ENCODE results near the gene RASSF1. TPM values are rescaled to one million over a fixed set of nuclear protein-coding genes. Genes with fewer than 3 reads are reported as not detected.

Gene RASSF1
- total and polyA plus RNA-seq, 2 of the 13 experiments (the other 11 are each of a cell fraction or from before 2014, with no cell fraction given) = 10.2 to 27.5 TPM

DNA sequence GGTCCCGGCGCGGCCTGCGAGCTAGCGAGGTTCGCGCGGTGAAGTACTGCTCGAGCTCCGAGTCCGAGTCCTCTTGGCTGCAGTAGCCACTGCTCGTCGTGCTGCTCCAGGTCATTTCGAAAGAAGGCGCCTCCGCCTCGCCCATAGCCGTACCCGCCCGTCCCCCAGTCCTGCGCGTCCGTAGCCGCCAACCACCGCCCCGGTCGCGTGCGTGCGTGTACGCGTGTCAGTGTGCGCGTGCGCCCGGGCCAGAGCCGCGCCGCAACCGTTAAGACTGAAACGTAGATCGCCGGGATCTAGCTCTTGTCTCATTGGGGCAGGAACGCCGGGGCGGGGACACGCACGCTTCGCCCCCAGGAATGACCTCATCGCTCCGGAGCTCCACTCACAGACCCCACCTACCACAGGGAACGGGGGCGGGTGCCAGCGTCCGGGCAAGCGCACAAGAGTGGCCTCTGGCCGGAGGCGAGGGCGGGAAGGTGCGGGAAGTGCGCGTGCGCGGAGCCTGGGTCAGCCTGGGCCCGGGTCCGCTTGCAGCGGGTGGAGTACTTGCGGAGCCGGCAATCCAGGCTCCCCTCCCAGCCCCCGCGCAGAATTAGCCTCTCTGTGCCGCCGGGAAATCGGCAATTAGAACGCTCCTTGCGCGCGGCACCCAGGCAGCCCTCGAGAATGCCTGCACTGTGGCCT, 3.3 kb downstream of the RASSF1 start (continued):
- TF ChIP-seq, protein P1, sequence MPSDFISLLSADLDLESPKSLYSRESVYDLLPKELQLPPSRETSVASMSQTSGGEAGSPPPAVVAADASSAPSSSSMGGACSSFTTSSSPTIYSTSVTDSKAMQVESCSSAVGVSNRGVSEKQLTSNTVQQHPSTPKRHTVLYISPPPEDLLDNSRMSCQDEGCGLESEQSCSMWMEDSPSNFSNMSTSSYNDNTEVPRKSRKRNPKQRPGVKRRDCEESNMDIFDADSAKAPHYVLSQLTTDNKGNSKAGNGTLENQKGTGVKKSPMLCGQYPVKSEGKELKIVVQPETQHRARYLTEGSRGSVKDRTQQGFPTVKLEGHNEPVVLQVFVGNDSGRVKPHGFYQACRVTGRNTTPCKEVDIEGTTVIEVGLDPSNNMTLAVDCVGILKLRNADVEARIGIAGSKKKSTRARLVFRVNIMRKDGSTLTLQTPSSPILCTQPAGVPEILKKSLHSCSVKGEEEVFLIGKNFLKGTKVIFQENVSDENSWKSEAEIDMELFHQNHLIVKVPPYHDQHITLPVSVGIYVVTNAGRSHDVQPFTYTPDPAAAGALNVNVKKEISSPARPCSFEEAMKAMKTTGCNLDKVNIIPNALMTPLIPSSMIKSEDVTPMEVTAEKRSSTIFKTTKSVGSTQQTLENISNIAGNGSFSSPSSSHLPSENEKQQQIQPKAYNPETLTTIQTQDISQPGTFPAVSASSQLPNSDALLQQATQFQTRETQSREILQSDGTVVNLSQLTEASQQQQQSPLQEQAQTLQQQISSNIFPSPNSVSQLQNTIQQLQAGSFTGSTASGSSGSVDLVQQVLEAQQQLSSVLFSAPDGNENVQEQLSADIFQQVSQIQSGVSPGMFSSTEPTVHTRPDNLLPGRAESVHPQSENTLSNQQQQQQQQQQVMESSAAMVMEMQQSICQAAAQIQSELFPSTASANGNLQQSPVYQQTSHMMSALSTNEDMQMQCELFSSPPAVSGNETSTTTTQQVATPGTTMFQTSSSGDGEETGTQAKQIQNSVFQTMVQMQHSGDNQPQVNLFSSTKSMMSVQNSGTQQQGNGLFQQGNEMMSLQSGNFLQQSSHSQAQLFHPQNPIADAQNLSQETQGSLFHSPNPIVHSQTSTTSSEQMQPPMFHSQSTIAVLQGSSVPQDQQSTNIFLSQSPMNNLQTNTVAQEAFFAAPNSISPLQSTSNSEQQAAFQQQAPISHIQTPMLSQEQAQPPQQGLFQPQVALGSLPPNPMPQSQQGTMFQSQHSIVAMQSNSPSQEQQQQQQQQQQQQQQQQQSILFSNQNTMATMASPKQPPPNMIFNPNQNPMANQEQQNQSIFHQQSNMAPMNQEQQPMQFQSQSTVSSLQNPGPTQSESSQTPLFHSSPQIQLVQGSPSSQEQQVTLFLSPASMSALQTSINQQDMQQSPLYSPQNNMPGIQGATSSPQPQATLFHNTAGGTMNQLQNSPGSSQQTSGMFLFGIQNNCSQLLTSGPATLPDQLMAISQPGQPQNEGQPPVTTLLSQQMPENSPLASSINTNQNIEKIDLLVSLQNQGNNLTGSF (CRISPR knock-in tag; IDR thresholded peaks at IDR 0.05) = peak; percentile 58; the same call in 1 of the 2 replicates
- TF ChIP-seq NKX3-1 (CRISPR knock-in tag; IDR thresholded peaks at IDR 0.05) (0 out of 2 replicates have a peak, but pooled peaks have one; percentile 37), AGO2 (optimal IDR thresholded peaks at IDR 0.05; ENCODE audit: low read depth, low read length) (no peak), SAFB2 (CRISPR knock-in tag; IDR thresholded peaks at IDR 0.05; ENCODE audit: borderline replicate concordance, low read depth) (peak; percentile 66; the same call in 1 of the 2 replicates), MATR3 (CRISPR knock-in tag; IDR thresholded peaks at IDR 0.05) (no peak), CHCHD3 (CRISPR knock-in tag; IDR thresholded peaks at IDR 0.05) (0 out of 2 replicates have a peak, but pooled peaks have one; percentile 10), ZNF564 (CRISPR knock-in tag; IDR thresholded peaks at IDR 0.05) (peak; percentile 87; the same call in 1 of the 2 replicates), NONO (IDR thresholded peaks at IDR 0.05) (no peak), NONO (CRISPR knock-in tag; conservative IDR thresholded peaks at IDR 0.05) (peak; percentile 92), HDAC2 (CRISPR knock-in tag; IDR thresholded peaks at IDR 0.05) (peak; percentile 61; the same call in 1 of the 2 replicates), PHF8 (CRISPR knock-in tag; IDR thresholded peaks at IDR 0.05) (peak; percentile 83), ZNF256 (CRISPR knock-in tag; conservative IDR thresholded peaks at IDR 0.05) (peak; percentile 95)
- TF ChIP-seq, protein P2, sequence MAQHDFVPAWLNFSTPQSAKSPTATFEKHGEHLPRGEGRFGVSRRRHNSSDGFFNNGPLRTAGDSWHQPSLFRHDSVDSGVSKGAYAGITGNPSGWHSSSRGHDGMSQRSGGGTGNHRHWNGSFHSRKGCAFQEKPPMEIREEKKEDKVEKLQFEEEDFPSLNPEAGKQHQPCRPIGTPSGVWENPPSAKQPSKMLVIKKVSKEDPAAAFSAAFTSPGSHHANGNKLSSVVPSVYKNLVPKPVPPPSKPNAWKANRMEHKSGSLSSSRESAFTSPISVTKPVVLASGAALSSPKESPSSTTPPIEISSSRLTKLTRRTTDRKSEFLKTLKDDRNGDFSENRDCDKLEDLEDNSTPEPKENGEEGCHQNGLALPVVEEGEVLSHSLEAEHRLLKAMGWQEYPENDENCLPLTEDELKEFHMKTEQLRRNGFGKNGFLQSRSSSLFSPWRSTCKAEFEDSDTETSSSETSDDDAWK (CRISPR knock-in tag; IDR thresholded peaks at IDR 0.05) = no peak
- TF ChIP-seq, protein P3, sequence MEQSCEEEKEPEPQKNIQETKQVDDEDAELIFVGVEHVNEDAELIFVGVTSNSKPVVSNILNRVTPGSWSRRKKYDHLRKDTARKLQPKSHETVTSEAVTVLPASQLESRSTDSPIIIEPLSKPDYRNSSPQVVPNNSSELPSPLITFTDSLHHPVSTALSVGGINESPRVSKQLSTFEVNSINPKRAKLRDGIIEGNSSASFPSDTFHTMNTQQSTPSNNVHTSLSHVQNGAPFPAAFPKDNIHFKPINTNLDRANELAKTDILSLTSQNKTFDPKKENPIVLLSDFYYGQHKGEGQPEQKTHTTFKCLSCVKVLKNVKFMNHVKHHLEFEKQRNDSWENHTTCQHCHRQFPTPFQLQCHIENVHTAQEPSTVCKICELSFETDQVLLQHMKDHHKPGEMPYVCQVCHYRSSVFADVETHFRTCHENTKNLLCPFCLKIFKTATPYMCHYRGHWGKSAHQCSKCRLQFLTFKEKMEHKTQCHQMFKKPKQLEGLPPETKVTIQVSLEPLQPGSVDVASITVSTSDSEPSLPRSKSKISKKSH (CRISPR knock-in tag; IDR thresholded peaks at IDR 0.05; ENCODE audit: borderline replicate concordance) = 0 out of 2 replicates have a peak, but pooled peaks have one; percentile 67
- TF ChIP-seq, protein P4, sequence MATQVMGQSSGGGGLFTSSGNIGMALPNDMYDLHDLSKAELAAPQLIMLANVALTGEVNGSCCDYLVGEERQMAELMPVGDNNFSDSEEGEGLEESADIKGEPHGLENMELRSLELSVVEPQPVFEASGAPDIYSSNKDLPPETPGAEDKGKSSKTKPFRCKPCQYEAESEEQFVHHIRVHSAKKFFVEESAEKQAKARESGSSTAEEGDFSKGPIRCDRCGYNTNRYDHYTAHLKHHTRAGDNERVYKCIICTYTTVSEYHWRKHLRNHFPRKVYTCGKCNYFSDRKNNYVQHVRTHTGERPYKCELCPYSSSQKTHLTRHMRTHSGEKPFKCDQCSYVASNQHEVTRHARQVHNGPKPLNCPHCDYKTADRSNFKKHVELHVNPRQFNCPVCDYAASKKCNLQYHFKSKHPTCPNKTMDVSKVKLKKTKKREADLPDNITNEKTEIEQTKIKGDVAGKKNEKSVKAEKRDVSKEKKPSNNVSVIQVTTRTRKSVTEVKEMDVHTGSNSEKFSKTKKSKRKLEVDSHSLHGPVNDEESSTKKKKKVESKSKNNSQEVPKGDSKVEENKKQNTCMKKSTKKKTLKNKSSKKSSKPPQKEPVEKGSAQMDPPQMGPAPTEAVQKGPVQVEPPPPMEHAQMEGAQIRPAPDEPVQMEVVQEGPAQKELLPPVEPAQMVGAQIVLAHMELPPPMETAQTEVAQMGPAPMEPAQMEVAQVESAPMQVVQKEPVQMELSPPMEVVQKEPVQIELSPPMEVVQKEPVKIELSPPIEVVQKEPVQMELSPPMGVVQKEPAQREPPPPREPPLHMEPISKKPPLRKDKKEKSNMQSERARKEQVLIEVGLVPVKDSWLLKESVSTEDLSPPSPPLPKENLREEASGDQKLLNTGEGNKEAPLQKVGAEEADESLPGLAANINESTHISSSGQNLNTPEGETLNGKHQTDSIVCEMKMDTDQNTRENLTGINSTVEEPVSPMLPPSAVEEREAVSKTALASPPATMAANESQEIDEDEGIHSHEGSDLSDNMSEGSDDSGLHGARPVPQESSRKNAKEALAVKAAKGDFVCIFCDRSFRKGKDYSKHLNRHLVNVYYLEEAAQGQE (IDR thresholded peaks at IDR 0.05; ENCODE audit: borderline replicate concordance in 1 of 2, low read depth in 1 of 2, low read length in 2 of 2) = 0 out of 4 replicates have a peak, but pooled peaks of 1 of the 2 experiments have one; percentile 14
